Measurements from ENCODE around the gene LRRC8E. TPM values are rescaled to one million over a fixed set of nuclear protein-coding genes. Genes with fewer than 3 reads are reported as not detected.

Gene LRRC8E
- total RNA-seq, 1 donor from 2014 or later = 4.3 TPM

GRCh38 chr19:7907544-7907943 is 19.2 kb downstream of the LRRC8E start:
- Mint-ChIP-seq H3K4me1 (ENCODE audit: unreplicated experiment) (peaks cover 11% of the 10 kb centered on the region), H3K9me3 (no peaks in the 10 kb centered on the region), H3K36me3 (no peaks in the 10 kb centered on the region), H3K27me3 (no peaks in the 10 kb centered on the region), H3K4me3 (no peak overlapping the region), H3K27ac (no peak overlapping the region)
- no peak for DNase-seq (ENCODE audit: extremely low spot score, unreplicated experiment)
- no peak for TF ChIP-seq CTCF (conservative IDR thresholded peaks at IDR 0.05)

DNA sequence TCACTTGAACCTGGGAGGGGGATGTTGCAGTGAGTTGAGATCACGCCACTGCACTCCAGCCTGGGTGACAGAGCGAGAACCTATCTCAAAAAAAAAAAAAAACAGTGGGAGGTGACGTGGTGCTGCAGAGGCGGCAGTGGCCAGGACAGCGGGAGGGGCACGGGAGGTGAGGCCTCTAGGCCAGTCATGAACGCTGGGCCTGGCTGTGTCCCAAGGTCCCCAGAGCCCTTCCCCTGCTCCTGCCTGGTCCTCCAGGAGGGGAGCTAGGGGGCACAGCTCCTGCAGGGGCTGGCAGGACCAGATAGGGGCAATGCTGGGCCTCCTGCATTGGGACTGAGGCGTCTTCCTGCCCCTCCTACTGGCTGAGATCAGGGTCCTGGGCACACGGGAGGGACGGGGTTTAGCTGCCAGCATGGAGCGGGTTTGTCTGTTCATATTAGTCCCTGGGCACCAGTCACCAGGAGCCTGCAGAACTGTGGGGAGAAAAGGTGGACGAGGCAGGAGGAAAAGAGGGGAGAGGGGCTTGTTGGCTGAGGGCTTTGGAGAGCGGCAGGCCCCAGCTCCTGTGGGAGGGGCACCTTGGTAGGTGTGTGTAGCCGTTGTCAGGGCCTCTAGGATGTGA is 19.9 kb downstream of the LRRC8E start:
- TF ChIP-seq CTCF (conservative IDR thresholded peaks at IDR 0.05) = no peak
- no peaks in the 10 kb centered on the region for H3K9me3 Mint-ChIP-seq

GRCh38 chr19:7908742-7909461 is 20.6 kb downstream of the LRRC8E start:
- TF ChIP-seq CTCF (conservative IDR thresholded peaks at IDR 0.05) = no peak
- no peak overlapping the region for H3K27ac Mint-ChIP-seq
- DNase-seq (ENCODE audit: extremely low spot score, unreplicated experiment) = no peak
- H3K9me3 Mint-ChIP-seq = no peaks in the 10 kb centered on the region
- no peaks in the 10 kb centered on the region for H3K27me3 Mint-ChIP-seq
- no peak overlapping the region for H3K4me3 Mint-ChIP-seq
- peaks cover 11% of the 10 kb centered on the region for H3K4me1 Mint-ChIP-seq (ENCODE audit: unreplicated experiment)
- peaks cover 4% of the 10 kb centered on the region for H3K36me3 Mint-ChIP-seq

More for the DNA sequence above, 19.9 kb downstream of the LRRC8E start:
- no peak overlapping the region for H3K4me3 Mint-ChIP-seq
- H3K27me3 Mint-ChIP-seq = no peaks in the 10 kb centered on the region
- H3K36me3 Mint-ChIP-seq = peaks cover 4% of the 10 kb centered on the region
- no peak overlapping the region for H3K27ac Mint-ChIP-seq
- no peak for DNase-seq (ENCODE audit: extremely low spot score, unreplicated experiment)
- H3K4me1 Mint-ChIP-seq (ENCODE audit: unreplicated experiment) = peaks cover 11% of the 10 kb centered on the region

DNA sequence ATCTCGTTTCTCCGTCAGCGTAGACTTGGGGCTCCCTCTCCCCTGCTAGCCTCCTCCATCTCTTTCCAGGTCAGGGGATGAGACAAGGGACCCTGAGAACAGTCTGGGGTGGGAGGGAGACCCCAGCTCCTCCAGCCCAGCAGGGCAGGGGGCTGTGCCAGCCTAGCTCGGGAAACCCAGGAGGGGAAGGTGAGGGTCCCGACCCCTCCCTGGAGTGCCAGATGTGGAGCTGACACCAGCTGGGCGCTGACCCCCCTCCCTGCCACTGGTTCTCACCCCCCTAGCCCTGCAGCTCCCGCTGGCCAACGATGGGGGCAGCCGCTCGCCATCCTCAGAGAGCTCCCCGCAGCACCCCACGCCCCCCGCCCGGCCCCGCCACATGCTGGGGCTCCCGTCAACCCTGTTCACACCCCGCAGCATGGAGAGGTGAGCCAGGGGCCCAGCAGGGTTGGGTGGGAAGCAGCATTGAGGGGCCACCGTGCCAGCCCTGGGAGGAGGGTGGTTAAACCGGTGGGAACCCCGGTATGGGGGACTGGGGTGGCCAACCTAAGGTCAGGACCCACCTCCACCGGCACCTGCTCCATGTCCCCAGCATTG is 21.3 kb downstream of the LRRC8E start:
- Mint-ChIP-seq H3K36me3 (peaks cover 4% of the 10 kb centered on the region), H3K4me1 (ENCODE audit: unreplicated experiment) (peaks cover 11% of the 10 kb centered on the region), H3K27me3 (peaks cover 4% of the 10 kb centered on the region), H3K9me3 (no peaks in the 10 kb centered on the region), H3K4me3 (no peak overlapping the region), H3K27ac (no peak overlapping the region)
- peak; percentile 68 for DNase-seq (ENCODE audit: extremely low spot score, unreplicated experiment)
- TF ChIP-seq CTCF (conservative IDR thresholded peaks at IDR 0.05) = no peak

- peaks cover 14% of the 10 kb centered on the region for H3K27me3 Mint-ChIP-seq
- peaks cover 4% of the 10 kb centered on the region for H3K36me3 Mint-ChIP-seq
- DNase-seq (ENCODE audit: extremely low spot score, unreplicated experiment) = peak; percentile 66
- H3K4me1 Mint-ChIP-seq (ENCODE audit: unreplicated experiment) = peaks cover 2% of the 10 kb centered on the region
- no peak overlapping the region for H3K27ac Mint-ChIP-seq
- no peak overlapping the region for H3K4me3 Mint-ChIP-seq
- H3K9me3 Mint-ChIP-seq = no peaks in the 10 kb centered on the region
- TF ChIP-seq CTCF (conservative IDR thresholded peaks at IDR 0.05) = no peak
Observed at GRCh38 chr19:7910321-7911161, 22.2 kb downstream of the LRRC8E start.

All from type B pancreatic cell (in vitro differentiated cells).